H1 (cell line): ENCODE data around the gene FIZ1.

Experiments used
- ASH2L ChIP-seq: fragments of 200-600, 300-600 bp; sonication (generic); IDR thresholded peaks from one replicate; pipeline ENCODE4 v1.7.1; 2017; ENCODE audit warnings: low read length
- CREB1 ChIP-seq: IDR thresholded peaks from 2 replicates; pipeline ENCODE4 v1.6.1; 2012; ENCODE audit warnings: inconsistent platforms
- CTCF ChIP-seq, 3 experiments: IDR thresholded peaks; 1 replicate in 2 of 3; 2 replicates in 1 of 3; pipeline versions ENCODE4 v1.5.1 to v1.6.1; 2011; ENCODE audit warnings: low read length in 3 of 3, mild to moderate bottlenecking in 3 of 3, inconsistent platforms in 2 of 3, low read depth in 1 of 3, moderate library complexity in 1 of 3; ENCODE audit not compliant: insufficient read depth in 1 of 3; ENCODE audit errors: control extremely low read depth in 1 of 3
- EZH2 ChIP-seq: fragments of 200-600 bp; sonication (generic); IDR thresholded peaks from 2 replicates; pipeline ENCODE4 v1.7.1; 2012; ENCODE audit warnings: low read depth, mild to moderate bottlenecking, moderate library complexity, low read length, inconsistent platforms; ENCODE audit not compliant: severe bottlenecking
- GABPA ChIP-seq: IDR thresholded peaks from 2 replicates; pipeline ENCODE4 v1.6.1; 2011; ENCODE audit warnings: mild to moderate bottlenecking, low read length, moderate library complexity, borderline replicate concordance; ENCODE audit not compliant: insufficient read depth
- JUND ChIP-seq: IDR thresholded peaks from 2 replicates; pipeline ENCODE4 v1.6.1; 2011; ENCODE audit warnings: mild to moderate bottlenecking, improper control_type of control experiment, low read length
- MAX ChIP-seq: IDR thresholded peaks from 2 replicates; pipeline ENCODE4 v1.6.1; 2012; ENCODE audit warnings: inconsistent platforms
- NRF1 ChIP-seq: IDR thresholded peaks from 2 replicates; pipeline ENCODE4 v1.6.1; 2011; ENCODE audit warnings: mild to moderate bottlenecking, low read depth, low read length, improper control_type of control experiment
- POLR2A ChIP-seq, 2 experiments: IDR thresholded peaks; 1 replicate in 1 of 2; 2 replicates in 1 of 2; pipeline ENCODE4 v1.6.1; 2011; ENCODE audit warnings: low read depth in 2 of 2, low read length in 2 of 2, mild to moderate bottlenecking in 2 of 2; ENCODE audit errors: control extremely low read depth in 1 of 2
- RAD21 ChIP-seq, 2 experiments: IDR thresholded peaks in 1 of 2; conservative IDR thresholded peaks in 1 of 2; 2 replicates each; pipeline ENCODE4 v1.6.1; 2011; ENCODE audit warnings: low read depth in 2 of 2, low read length in 2 of 2, improper control_type of control experiment in 1 of 2, inconsistent platforms in 1 of 2, mild to moderate bottlenecking in 1 of 2, moderate library complexity in 1 of 2
- SIRT6 ChIP-seq: IDR thresholded peaks from one replicate; pipeline ENCODE4 v1.7.1; 2012; ENCODE audit warnings: low read length, inconsistent platforms
- SRF ChIP-seq: IDR thresholded peaks from 2 replicates; pipeline ENCODE4 v1.6.1; 2011; ENCODE audit warnings: mild to moderate bottlenecking, low read depth, low read length, moderate library complexity
- TAF7 ChIP-seq: optimal IDR thresholded peaks from 2 replicates; pipeline ENCODE3; 2011; ENCODE audit warnings: low read depth, mild to moderate bottlenecking, inconsistent platforms, low read length, moderate library complexity, borderline replicate concordance
- USF2 ChIP-seq: IDR thresholded peaks from 2 replicates; pipeline ENCODE4 v1.6.1; 2011; ENCODE audit warnings: low read length, improper control_type of control experiment

GRCh38 chr19:55553217-55554182 is 45.8 kb downstream of the FIZ1 start:
- TF ChIP-seq SIRT6 (no peak), NRF1 (no peak), CREB1 (no peak), RAD21 (IDR thresholded peaks at IDR 0.05 in 1 of 2, conservative IDR thresholded peaks at IDR 0.05 in 1 of 2; ENCODE audit: low read depth in 2 of 2, low read length in 2 of 2) (no peak), CTCF (IDR thresholded peaks at IDR 0.05; ENCODE audit: control extremely low read depth in 1 of 3, insufficient read depth in 1 of 3, low read depth in 1 of 3, low read length in 3 of 3) (no peak), TAF7 (no peak), POLR2A (IDR thresholded peaks at IDR 0.05; ENCODE audit: control extremely low read depth in 1 of 2, low read depth in 2 of 2, low read length in 2 of 2) (no peak), ASH2L (no peak), GABPA (no peak), EZH2 (no peak), JUND (no peak), MAX (no peak), SRF (no peak), USF2 (no peak)
